GM18873 (cell line): Measurements from ENCODE around the gene MEF2D.

Experiments used
- ATAC-seq: cut with Tn5 transposase; IDR thresholded peaks from one replicate; pipeline ENCODE4 v1.9.1; 2021; ENCODE audit warnings: mild to moderate bottlenecking, moderate library complexity, moderate number of reproducible peaks; ENCODE audit not compliant: unreplicated experiment, low FRiP score

Gene MEF2D

GRCh38 chr1:156431769-156432668 is 68.6 kb downstream of the MEF2D start:
- no peak for ATAC-seq

GRCh38 chr1:156431366-156431765 is 69.2 kb downstream of the MEF2D start:
- ATAC-seq: no peak

- no peak for ATAC-seq
Measured at GRCh38 chr1:156430866-156431265, 69.7 kb downstream of the MEF2D start.

GRCh38 chr1:156430303-156430702 is 70.3 kb downstream of the MEF2D start:
- no peak for ATAC-seq

- no peak for ATAC-seq
Measured at GRCh38 chr1:156429313-156430060, 71.1 kb downstream of the MEF2D start.

- no peak for ATAC-seq
Measured at GRCh38 chr1:156428746-156429288, 71.8 kb downstream of the MEF2D start.

GRCh38 chr1:156427957-156428356 is 72.6 kb downstream of the MEF2D start:
- no peak for ATAC-seq

- no peak for ATAC-seq
Measured at GRCh38 chr1:156425943-156426342, 74.6 kb downstream of the MEF2D start.

GRCh38 chr1:156424806-156425432 is 75.7 kb downstream of the MEF2D start:
- no peak for ATAC-seq

- no peak for ATAC-seq
Measured at GRCh38 chr1:156423422-156424352, 76.9 kb downstream of the MEF2D start.

- ATAC-seq: no peak
Measured at GRCh38 chr1:156422602-156423091, 77.9 kb downstream of the MEF2D start.

GRCh38 chr1:156421939-156422601 is 78.5 kb downstream of the MEF2D start:
- no peak for ATAC-seq

GRCh38 chr1:156421062-156421938 is 79.3 kb downstream of the MEF2D start:
- ATAC-seq: peak; percentile 65

GRCh38 chr1:156420205-156421061 is 80.1 kb downstream of the MEF2D start:
- no peak for ATAC-seq

GRCh38 chr1:156419854-156420204 is 80.7 kb downstream of the MEF2D start:
- ATAC-seq: no peak

- no peak for ATAC-seq
Measured at GRCh38 chr1:156418416-156419070, 82.0 kb downstream of the MEF2D start.
